Stimulated activated CD4-positive, alpha-beta T cell treated with anti-CD3 and anti-CD28 coated beads, Interleukin-2, amount 100 ng/mL, for 24 hours (primary cell): ENCODE data around the gene ULK1.
"Not testable (repeated sequence)": the region's sequence is repeated elsewhere in the genome, so short reads cannot be mapped to it uniquely, and the experiment has no call there.

Source experiments
- DNase-seq, 2 donors: peaks; one replicate each; pipeline ENCODE4 v3.0.0-alpha.2; 2020

Gene ULK1

DNA sequence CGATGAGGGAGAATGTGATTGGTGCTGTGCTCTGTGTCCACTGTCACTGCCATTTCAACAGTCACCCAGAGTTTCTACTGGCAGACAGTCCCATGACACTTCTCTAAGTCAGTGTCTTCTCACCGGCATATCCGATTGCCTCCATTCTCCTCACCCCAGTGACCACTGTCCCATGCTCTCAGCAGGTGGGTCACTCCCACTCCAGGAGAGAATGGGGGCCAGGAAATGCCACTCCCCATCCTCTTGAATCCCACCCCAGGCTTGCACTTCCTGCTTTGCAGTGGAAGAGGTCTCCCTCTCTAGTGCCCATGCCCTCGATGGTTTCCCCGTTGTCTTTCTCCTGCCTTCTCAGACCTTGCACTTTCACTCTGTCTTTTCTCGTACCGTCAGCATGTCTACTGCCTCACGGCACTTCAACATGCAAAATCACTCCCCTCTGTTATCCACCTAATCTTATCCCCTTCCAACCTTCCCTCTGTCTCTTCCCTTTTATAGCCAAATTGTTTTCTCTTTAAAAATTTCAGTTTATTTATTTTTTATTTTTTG, 53.1 kb downstream of the ULK1 start:
- no peak for DNase-seq

DNA sequence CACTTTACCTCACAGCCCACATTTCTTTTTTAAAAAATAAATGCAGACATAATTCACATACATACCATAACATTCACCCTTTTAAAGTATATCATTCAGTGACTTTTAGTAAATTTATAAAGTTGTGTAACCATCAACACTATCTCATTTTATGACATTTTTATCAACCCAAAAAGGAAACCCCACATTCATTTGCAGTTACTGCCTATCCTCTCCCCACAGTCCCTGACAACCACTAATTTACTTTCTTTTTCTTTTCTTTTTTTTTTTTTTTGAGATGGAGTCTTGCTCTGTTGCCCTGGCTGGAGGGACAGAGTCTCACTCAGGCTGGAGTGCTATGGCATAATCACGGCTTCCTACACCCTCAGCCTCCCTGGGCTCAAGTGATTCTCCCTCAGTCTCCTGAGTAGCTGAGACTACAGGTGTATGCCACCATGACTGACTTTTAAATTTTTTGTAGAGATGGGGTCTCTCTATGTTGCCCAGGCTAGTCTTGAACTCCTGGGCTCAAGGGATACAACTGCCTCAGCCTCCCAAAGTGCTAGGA, 53.8 kb downstream of the ULK1 start:
- DNase-seq, result no peak

DNA sequence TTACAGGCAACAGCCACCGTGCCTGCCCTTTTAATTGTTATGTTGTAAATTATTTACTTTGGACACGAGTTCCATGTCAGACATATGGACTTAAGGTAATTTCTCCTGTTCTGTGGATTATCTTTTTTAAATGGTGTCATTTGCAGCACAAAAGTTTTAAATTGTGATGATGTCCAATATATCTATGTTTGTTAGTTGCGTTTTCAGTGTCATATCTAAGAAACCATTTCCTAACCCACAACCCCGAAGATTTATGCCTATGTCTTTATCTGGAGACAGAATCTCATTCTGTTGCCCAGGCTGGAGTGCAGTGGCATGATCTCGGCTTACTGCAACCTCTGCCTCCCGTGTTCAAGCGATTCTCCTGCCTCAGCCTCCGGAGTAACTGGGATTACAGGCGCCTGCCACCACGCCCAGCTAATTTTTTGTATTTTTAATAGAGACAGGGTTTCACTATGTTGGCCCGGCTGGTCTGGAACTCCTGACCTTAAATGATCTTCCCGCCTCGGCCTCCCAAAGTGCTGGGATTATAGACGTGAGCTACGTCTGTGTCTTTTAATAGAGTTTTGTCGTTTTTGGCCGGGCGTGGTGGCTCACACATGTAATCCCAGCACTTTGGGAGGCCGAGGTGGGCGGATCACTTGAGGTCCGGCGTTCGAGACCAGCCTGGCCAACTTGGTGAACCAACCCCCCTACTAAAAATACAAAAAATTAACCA, 54.5 kb downstream of the ULK1 start:
- peak in 1 of 2 donors; percentile 32 for DNase-seq

DNA sequence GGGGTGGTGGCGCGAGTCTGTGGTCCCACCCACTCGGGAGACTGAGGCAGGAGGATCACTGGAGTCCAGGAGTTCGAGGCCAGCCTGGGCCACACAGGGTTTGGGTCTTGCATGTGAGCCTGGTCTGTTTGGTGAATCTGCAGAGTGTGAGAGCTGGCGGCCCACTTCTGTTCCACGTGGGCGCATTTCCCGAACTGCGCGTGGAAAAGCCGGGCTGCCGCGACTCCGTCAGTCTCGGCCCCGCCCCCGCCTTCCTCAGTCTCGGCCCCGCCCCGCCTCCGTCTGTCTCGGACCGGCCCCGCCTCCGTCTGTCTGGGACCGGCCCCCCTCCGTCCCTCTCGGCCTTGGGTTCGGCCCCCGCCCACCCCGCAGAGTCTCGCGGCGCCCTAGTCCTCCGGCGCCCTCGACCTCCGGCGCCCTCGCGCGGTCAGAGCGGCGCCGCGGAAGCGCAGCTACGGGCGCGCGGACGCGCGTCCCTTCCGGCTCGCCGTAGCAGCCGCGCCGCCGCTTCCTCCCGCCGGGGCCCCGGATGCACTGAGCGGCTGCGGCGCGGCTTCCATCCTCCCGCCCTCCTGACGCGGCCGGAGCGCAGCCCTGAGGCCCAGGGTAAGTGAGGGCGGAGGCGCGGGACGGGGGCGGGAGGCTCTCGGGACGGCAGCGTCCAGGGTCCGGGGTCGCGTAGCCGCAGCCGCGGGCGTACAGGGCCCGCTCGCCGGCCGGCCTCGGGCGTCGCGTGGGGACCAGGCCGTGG, 55.2 kb downstream of the ULK1 start, which contains the start of gene EP400:
Gene EP400, plus strand, starts transcription at position 512 of the 751 bp plus-strand sequence. CDS start 10,678 bp downstream, outside the sequence.
- DNase-seq, result peak; percentile 95 to 98

DNA sequence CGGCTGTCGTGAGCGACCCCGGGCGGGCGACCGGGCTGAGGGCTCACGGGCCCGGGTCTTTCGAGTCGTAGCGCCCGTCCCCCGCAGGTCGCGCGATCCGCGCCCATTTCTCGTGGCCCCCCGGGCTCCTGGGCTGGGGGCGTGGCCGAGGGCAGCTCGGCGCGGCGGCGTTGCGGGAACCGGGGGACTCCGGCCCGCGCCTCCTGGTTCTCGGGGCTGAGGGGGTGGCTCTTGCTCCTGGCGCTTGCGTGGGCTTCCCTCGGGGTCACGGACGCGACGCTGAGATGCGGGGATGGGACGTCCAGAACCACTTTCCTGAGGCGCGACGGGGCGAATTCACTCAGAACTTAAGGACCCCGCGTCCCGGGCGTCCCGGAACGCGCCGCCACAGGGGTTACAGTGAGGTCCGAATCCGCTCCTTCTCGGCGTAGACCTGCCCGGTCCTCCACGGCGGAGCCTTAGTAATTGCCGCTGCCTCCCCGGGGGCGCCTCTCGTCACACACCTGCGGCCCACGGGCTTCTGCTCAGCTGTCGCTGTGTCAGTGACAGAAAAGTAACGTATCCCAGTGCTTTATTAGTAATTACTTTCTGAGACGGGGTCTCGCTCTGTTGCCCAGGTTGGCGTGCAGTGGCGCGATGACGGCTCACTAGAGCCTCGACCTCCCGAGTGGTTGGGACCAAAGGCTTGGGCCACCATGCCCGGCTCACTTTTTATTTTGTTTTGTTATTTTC, 55.9 kb downstream of the ULK1 start:
- DNase-seq, result peak; percentile 47 to 50

DNA sequence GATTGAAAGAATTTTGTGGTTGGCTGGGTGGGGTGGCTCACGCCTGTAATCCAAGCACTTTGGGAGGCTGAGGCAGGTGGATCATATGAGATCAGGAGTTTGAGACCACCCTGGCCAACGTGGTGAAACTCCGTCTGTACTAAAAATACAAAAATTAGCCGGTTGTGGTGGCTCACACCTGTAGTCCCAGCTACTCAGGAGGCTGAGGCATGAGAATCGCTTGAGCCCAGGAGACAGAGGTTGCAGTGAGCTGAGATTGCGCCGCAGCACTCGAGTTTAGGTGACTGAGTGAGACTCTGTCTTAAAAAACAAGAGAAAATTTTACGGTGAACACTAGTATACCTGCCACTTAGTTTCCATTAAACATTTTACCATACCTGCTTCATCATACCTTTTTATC, 59.4 kb downstream of the ULK1 start:
- not testable (repeated sequence) for DNase-seq

DNA sequence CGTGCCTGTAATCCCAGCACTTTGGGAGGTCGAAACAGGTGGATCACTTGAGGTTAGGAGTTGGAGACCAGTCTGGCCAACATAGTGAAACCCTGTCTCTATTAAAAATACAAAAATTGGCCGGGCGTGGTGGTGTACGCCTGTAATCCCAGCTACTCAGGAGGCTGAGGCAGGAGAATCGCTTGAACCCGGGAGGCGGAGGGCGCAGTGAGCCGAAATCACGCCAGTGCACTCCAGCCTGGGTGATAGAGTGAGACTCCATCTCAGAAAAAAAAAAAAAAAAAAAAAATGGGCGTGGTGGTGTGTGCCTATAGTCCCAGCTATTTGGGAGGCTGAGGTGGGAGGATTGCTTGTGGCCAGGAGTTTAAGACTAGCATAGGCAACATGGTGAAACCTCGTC, 60.0 kb downstream of the ULK1 start:
- not testable (repeated sequence) for DNase-seq

DNA sequence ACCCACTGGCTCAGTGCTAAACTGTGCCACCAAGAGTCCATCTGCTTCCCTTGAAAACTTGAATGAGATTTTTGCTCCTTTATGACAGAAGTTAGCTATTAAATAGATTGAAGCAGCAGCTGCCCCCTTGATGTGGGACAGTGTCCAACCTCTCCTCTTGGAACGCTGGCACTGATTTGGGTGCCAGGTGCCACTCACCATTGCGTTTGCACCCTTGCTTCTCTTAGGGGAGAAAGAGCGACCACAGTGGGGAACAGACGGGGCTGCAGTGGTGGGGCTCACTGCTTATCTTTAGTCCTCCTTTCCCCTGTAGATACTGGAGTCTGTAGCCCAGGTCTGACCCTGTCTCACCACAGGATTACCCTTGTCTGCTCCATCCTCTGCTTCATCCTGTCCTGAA, 64.7 kb downstream of the ULK1 start:
- DNase-seq, result no peak

DNA sequence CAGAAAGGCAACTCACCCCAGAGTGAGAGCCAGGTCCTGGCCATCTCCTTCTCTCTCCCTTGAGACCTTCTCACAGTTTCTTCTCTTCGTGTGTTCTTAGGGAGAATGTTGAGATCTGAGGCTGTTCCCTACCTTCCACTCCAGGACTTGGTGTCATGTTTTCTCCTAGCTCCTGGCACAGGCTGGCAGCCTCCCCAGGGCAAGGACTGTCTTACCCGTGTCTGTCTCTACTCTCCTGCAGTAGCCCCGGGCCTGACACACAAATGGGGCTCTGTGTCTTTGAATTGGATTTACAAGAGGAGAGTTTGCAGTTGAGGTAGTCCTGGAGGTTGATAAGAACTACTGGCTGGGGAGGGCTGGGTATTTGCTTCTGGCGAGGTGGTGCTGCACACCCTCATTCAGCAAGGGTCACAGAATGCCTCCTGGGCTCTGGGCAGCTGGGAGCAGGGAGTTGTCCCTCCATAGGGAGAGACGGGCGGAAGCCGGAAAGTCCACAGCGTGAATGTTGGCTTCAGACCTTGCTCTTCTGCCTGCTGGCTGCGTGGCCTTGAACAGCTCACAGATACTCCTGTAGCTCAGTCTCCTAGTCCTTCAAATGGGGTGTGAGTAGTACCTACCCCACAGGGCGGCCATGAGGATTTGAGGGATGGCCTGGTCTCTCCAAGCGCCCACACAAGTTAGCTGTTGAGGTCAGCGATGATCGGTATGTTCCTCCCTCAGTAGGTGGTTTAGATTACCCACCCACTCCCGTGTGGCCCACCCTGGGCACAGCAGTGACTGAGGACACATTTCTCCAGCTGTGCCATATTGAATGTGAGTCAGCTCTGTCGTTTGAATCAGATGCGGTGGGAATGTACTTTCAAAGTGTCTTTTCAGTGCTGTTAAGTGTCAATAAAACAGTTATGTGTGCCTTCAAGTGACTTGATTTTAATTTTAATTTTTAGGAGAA, 65.5 kb downstream of the ULK1 start:
- no peak for DNase-seq

DNA sequence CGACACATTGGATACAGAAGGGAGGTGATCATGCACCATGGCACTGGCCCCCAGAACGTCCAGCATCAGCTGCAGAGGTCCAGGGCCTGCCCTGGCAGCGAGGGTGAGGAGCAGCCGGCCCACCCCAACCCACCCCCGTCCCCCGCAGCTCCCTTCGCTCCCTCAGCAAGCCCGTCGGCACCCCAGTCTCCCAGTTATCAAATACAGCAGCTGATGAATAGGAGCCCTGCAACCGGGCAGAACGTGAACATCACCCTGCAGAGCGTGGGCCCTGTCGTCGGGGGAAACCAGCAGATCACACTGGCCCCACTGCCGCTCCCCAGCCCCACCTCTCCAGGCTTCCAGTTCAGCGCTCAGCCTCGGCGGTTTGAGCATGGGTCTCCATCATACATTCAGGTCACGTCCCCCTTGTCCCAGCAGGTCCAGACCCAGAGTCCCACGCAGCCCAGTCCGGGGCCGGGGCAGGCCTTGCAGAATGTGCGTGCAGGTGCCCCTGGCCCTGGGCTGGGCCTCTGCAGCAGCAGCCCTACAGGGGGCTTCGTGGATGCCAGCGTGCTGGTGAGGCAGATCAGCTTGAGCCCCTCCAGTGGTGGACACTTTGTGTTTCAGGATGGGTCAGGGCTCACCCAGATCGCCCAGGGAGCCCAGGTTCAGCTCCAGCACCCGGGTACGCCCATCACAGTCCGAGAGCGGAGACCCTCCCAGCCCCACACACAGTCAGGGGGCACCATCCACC, 66.3 kb downstream of the ULK1 start:
- not testable (repeated sequence) for DNase-seq

DNA sequence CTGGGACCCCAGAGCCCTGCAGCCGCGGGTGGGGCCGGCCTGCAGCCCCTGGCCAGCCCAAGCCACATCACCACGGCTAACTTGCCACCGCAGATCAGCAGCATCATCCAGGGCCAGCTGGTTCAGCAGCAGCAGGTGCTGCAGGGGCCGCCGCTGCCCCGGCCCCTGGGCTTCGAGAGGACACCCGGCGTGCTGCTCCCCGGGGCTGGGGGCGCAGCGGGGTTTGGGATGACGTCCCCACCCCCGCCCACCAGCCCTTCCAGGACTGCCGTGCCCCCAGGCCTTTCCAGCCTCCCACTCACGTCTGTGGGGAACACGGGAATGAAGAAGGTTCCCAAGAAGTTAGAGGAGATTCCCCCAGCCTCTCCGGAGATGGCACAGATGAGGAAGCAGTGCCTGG, 66.9 kb downstream of the ULK1 start:
- DNase-seq, result not testable (repeated sequence)

DNA sequence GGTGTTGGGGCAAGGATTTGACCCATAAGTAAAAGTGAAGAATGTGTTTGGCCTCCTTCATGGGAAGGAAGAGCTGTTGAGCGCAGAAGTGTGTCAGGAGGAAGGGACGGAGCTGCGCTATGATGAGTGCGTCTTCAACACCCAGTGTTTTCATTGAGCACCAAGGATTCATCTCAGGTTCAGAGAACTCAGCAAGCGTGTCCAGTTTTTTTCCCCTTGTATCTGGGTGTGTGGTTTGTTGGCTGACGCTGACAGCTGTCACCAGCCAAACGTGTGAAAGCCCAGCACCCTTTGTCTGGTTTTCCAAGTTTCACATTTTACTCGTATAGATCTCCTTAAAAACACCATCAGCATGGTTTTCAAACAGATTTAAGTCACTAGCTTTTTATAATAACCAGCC, 67.6 kb downstream of the ULK1 start:
- DNase-seq, result no peak

DNA sequence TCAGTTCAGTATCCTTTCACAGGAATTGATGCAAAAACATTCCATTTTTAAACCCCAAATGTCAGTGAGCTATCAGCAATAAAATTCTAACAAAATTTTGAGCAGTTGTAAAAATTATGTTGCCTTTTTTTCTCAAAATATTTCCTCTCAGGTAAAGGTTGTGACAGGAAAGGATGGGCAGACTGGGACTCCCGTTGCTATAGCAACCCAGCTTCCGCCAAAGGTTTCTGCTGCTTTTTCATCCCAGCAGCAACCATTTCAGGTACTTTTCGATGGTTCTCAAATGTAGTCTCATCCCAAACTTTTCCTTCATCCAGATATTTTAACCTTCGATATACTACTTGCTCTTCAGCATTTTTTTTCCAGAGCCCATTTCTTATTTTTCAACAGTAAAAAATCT, 69.0 kb downstream of the ULK1 start:
- no peak for DNase-seq

DNA sequence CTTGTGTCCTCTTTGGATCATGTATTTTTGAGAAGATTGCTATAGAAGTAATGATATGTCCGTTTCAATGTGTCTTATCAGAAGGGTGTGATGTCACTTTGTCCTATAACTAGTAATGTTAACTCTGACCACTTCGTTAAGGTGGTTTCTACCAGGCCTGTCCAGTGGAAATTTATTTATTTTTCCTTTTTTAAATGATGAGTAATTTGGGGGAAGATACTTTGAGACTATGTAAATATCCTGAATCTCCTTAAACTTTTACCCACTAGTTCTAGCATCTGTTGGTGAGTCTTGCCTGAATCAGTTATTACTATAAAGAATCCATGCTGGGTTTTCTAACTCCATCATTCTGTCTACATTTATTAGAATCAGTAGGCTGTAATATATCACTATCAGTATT, 70.7 kb downstream of the ULK1 start:
- no peak for DNase-seq

DNA sequence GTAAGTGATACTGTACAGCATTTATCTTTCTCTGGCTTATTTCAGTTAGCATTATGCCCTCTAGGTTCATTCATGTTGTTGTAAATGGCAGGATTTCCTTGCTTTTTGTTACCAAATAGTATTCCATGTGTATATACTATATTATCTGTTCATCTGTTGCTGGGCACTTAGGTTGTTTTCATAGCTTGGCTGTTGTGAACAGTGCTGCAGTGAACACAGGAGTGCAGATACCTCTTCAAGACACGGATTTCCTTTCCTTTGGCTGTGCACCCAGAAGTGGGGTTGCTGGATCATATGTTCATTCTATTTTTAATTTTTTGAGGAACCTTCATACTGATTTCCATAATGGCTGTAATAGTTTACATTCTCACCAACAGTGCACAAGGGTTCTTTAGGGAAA, 76.8 kb downstream of the ULK1 start:
- DNase-seq, result no peak
